Colonic mucosa (tissue), 4 donors: ENCODE data around the gene HOXD3. TPM values are rescaled to one million over a fixed set of nuclear protein-coding genes. Genes with fewer than 3 reads are reported as not detected.

Experiments
- DNase-seq: peaks from one replicate; pipeline ENCODE4 v3.0.0-alpha.2; 2020
- H3K27ac ChIP-seq: fragments of 200-600 bp; one replicate; pipeline ENCODE4 v1.8.0; 2021
- H3K27me3 ChIP-seq: fragments of 200-600 bp; one replicate; pipeline ENCODE4 v1.8.0; 2021
- H3K36me3 ChIP-seq: fragments of 200-600 bp; one replicate; pipeline ENCODE4 v1.8.0; 2021
- H3K4me1 ChIP-seq: fragments of 200-600 bp; one replicate; pipeline ENCODE4 v1.8.0; 2021; ENCODE audit warnings: mild to moderate bottlenecking
- H3K4me3 ChIP-seq: fragments of 200-600 bp; one replicate; pipeline ENCODE4 v1.8.0; 2021
- H3K9ac ChIP-seq, 2 donors: one replicate each; pipeline ENCODE4 v1.7.0; 2013; ENCODE audit warnings: control low read depth in 2 of 2, low read depth in 2 of 2, low read length in 2 of 2
- H3K9me3 ChIP-seq: fragments of 200-600 bp; one replicate; pipeline ENCODE4 v1.8.0; 2021
- intact Hi-C: fragments of 100-400 bp; cut with DNase I; formaldehyde crosslinking; loops from one replicate; pipeline ENCODE4 v1.14.1; 2022
- total RNA-seq, 2 donors: library from RNA; stranded (reverse); fragmentation: NEBNext Ultra II Directional in 1 of 2; extraction: Animal tissue kit (Norgen Biotek cat#: 25700) in 1 of 2; gene quantifications; one replicate each; pipeline ENCODE4 v1.2.1, GENCODE V29; 2021
- TF ChIP-seq, protein P1 (sequence below): fragments of 200-600 bp; IDR thresholded peaks from one replicate; pipeline ENCODE4 v1.8.0; 2022; ENCODE audit warnings: antibody characterized with exemption, mild to moderate bottlenecking
- donor health status: healthy.
- donor health status: DM: no; HTN: no; CAD: no.
- donor health status: DM: no; HTN: no; CAD: no.

Gene HOXD3
- total RNA-seq, 2 donors from 2014 or later, result 3.2 to 4.6 TPM

DNA sequence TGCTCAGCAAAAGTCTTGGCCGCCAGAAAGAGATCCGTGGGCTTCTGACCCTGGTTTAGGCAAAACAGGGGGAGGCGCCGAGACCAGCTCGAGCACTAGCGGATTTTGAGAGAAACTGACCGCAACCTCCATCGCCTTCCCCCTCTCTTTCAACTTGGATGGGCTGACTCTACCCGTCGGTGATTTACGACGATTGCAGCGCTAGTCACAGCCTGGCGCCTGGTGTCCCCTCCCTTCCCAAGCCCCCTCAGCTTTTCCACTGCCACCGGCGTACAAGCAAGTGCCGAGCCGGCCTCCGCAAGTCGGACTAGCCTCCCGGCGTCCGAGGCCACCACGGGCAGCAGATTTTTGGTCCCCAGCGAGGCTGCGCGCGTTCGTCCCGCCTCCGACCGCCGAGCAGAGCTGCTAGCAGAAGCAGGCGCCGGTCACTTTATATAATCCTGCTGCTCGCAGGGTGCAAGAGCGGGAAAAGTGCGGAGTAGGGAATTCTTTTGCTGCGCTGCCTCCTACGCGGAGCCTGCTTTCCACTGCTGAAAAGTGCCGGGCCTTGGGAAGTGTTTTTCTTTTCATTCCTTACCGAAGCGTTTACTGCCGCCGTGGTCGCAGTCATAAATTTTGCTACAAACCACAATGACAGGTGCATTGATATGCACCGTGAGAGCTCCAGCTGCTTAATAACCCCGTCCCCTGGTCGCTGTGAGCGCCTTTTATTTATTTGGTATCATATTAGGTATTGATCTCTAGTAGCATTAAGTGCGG, 7.7 kb downstream of the HOXD3 start:
- H3K4me1 ChIP-seq, result peaks cover under 1% of the 10 kb centered on the region
- DNase-seq, result no peak
- no peak overlapping the region for H3K9ac ChIP-seq
- H3K36me3 ChIP-seq, result no peaks in the 10 kb centered on the region
- no peak overlapping the region for H3K4me3 ChIP-seq
- H3K27ac ChIP-seq, result no peak overlapping the region
- intact Hi-C loops, result no loop called here
- no peaks in the 10 kb centered on the region for H3K9me3 ChIP-seq
- TF ChIP-seq, protein P1, sequence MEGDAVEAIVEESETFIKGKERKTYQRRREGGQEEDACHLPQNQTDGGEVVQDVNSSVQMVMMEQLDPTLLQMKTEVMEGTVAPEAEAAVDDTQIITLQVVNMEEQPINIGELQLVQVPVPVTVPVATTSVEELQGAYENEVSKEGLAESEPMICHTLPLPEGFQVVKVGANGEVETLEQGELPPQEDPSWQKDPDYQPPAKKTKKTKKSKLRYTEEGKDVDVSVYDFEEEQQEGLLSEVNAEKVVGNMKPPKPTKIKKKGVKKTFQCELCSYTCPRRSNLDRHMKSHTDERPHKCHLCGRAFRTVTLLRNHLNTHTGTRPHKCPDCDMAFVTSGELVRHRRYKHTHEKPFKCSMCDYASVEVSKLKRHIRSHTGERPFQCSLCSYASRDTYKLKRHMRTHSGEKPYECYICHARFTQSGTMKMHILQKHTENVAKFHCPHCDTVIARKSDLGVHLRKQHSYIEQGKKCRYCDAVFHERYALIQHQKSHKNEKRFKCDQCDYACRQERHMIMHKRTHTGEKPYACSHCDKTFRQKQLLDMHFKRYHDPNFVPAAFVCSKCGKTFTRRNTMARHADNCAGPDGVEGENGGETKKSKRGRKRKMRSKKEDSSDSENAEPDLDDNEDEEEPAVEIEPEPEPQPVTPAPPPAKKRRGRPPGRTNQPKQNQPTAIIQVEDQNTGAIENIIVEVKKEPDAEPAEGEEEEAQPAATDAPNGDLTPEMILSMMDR, result no peak
- H3K27me3 ChIP-seq, result peaks cover 42% of the 10 kb centered on the region

DNA sequence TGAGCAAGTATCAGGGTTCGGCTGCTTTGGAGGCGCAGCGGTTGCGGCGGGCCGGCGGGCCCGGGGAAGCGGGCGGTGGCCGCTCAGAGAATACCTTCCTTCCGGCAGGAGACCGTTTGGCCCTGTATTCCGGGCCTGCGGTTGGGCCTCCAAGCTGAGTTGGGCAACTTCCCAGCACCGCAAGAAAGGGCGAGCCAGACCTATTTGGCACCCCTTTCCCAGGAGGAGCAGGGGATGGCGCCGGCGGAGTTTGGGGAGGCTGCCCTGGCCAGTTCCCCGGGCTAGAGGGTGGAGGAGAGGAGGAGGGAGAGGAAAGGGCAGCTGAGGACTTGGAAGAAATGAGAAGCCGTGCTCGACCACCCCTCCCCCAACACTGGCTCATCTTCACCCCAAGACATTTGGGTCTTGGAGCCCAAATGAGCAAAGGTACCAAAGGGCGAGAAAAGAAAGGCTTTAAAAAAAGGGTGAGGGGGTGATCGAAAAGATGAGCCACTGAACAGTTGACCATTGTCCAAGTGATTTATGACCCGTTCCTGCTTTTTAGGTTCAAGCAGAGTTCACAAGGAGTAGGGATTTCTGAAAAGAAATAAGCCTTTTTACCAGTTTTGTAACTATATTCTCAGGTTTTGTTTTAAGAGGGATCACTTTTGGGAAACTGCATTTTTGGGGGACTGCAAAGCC, 8.4 kb downstream of the HOXD3 start:
- no peak overlapping the region for H3K9ac ChIP-seq
- no peak overlapping the region for H3K27ac ChIP-seq
- no peaks in the 10 kb centered on the region for H3K4me1 ChIP-seq
- TF ChIP-seq, protein P1, result no peak
- no peaks in the 10 kb centered on the region for H3K9me3 ChIP-seq
- H3K27me3 ChIP-seq, result peaks cover 36% of the 10 kb centered on the region
- intact Hi-C loops, result no loop called here
- H3K36me3 ChIP-seq, result no peaks in the 10 kb centered on the region
- no peak for DNase-seq
- no peak overlapping the region for H3K4me3 ChIP-seq

DNA sequence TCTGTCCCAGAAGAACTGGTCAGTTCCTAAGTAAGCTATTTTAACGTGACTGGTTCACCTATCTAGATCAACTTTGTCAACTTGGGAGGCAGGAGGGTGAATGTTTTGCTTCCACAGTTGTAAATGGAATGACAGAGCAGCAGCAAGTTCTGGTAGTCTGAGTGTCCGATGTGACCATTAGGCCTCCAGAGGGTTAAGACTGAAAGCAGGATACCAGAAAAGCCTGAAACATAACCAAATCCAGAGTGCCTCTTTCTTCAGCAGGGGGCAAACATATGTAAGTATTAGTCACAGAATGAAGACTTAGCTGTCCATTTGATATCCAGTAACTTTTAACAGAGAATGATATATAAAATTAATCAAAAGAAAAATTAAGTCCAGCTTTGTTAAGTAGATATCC, 9.2 kb downstream of the HOXD3 start:
- TF ChIP-seq, protein P1, result no peak
- H3K27ac ChIP-seq, result no peak overlapping the region
- no peak for DNase-seq
- no peak overlapping the region for H3K4me3 ChIP-seq
- intact Hi-C loops, result no loop called here
- H3K27me3 ChIP-seq, result peaks cover 36% of the 10 kb centered on the region
- no peaks in the 10 kb centered on the region for H3K36me3 ChIP-seq
- H3K4me1 ChIP-seq, result no peaks in the 10 kb centered on the region
- H3K9me3 ChIP-seq, result no peaks in the 10 kb centered on the region
- H3K9ac ChIP-seq, result no peak overlapping the region

DNA sequence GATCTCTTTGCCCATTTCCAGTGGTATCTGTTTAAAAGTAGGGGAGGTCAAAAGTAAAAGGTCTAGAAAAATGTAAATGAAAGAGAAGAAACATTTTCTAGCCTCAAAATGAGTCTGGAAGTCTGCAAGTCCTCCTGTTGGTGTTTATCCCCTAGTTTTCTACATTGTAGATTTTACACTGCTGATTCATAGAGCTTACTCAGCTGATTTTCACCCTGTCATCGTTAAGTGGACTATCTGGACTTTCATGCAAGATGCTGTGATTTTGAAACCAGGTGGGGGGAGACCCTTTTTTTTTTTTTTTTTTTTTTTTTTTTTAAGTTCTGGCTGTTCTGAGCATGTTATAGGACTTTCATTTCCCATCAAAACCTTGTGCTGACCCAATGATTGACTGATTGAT, 10.3 kb downstream of the HOXD3 start:
- no peak overlapping the region for H3K9ac ChIP-seq
- peaks cover 35% of the 10 kb centered on the region for H3K27me3 ChIP-seq
- no peaks in the 10 kb centered on the region for H3K36me3 ChIP-seq
- no peak overlapping the region for H3K4me3 ChIP-seq
- intact Hi-C loops, result no loop called here
- H3K4me1 ChIP-seq, result no peaks in the 10 kb centered on the region
- no peak for DNase-seq
- TF ChIP-seq, protein P1, result no peak
- H3K9me3 ChIP-seq, result no peaks in the 10 kb centered on the region
- H3K27ac ChIP-seq, result no peak overlapping the region

DNA sequence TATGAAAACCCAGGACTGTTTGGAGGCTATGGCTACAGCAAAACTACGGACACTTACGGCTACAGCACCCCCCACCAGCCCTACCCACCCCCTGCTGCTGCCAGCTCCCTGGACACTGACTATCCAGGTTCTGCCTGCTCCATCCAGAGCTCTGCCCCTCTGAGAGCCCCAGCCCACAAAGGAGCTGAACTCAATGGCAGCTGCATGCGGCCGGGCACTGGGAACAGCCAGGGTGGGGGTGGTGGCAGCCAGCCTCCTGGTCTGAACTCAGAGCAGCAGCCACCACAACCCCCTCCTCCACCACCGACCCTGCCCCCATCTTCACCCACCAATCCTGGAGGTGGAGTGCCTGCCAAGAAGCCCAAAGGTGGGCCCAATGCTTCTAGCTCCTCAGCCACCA, 12.1 kb downstream of the HOXD3 start:
- no peak overlapping the region for H3K4me3 ChIP-seq
- H3K4me1 ChIP-seq, result no peaks in the 10 kb centered on the region
- intact Hi-C loops, result no loop called here
- H3K27me3 ChIP-seq, result peaks cover 27% of the 10 kb centered on the region
- H3K36me3 ChIP-seq, result no peaks in the 10 kb centered on the region
- no peaks in the 10 kb centered on the region for H3K9me3 ChIP-seq
- H3K9ac ChIP-seq, result no peak overlapping the region
- no peak overlapping the region for H3K27ac ChIP-seq
- TF ChIP-seq, protein P1, result no peak
- DNase-seq, result no peak
